IMR-90 (cell line): Measurements from ENCODE around the gene DNAJC13.

ENCODE experiments used
- CTCF ChIP-seq: conservative IDR thresholded peaks from 2 replicates; pipeline ENCODE4 v1.5.1; 2012; ENCODE audit warnings: mild to moderate bottlenecking, low read depth, low read length, improper control_type of control experiment
- POLR2A ChIP-seq: IDR thresholded peaks from 2 replicates; pipeline ENCODE4 v1.6.1; 2012; ENCODE audit warnings: mild to moderate bottlenecking, low read depth, low read length
- SMC3 ChIP-seq: fragments of 150-350 bp; IDR thresholded peaks from 2 replicates; pipeline ENCODE4 v1.6.1; 2016; ENCODE audit warnings: low read depth, mild to moderate bottlenecking, antibody characterized with exemption, low read length, moderate library complexity
- USF2 ChIP-seq: fragments of 150-350 bp; IDR thresholded peaks from 2 replicates; pipeline ENCODE4 v1.6.1; 2017; ENCODE audit warnings: mild to moderate bottlenecking, antibody characterized with exemption, low read length, low read depth

GRCh38 chr3:132421832-132422231, 4.5 kb downstream of the DNAJC13 start:
- no peak for TF ChIP-seq POLR2A
- no peak for TF ChIP-seq USF2
- no peak for TF ChIP-seq SMC3
- no peak for TF ChIP-seq CTCF
